ENCODE results near the gene FAM98C. TPM values are rescaled to one million over a fixed set of nuclear protein-coding genes. Genes with fewer than 3 reads are reported as not detected.

The FAM98C gene
- total RNA-seq, 1 experiment from 2014 or later: 10.2 TPM

DNA sequence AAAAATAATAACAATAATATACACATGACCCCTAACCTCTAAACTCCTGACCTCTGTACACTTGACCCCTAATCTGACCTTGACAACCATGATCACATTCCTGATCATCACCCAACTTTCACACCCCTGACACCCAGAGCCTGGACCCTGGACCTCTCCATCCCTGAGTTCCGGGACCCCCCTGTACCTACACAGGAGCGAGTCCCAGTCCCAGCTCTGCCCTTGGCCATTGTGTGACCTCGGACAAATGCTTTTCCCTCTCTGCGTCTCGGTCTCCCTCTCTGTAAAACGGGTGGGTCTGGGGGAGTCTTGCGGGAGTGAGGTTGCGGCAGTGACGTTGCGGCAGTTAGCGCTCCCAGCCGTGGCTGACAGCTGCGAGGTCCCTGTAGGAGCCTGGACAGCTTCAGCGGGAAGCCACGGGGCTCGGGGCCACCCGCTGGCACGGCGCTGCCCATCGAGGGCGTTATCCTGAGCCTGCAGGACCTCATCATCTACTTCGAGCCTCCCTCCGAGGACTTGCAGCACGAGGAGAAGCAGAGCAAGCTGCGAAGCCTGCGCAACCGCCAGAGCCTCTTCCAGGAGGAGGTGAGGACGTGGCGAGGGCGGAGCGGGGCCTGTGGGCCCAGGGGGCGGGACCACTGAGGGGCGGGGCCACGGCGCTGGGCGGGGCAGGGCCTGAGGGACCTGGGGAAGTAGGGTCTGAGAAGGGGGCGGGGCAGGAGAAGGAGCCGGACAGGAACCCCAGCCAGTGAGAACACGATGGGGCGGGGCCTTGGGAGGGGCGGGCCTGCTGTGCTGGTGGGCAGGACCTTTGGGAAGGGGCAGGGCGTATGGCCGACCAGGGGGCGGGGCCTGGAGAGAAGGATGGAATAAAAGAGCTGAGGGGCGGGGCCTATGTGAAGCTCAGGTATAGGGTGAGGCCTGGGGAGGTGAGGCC is 49.8 kb downstream of the FAM98C start (continued):
- TF ChIP-seq CTCF (IDR thresholded peaks at IDR 0.05): no peak
- 0 out of 2 replicates have a peak, but pooled peaks have one; percentile 5 for TF ChIP-seq ZNF121 (CRISPR knock-in tag; IDR thresholded peaks at IDR 0.05)
- no peak for TF ChIP-seq IRF2 (CRISPR knock-in tag; IDR thresholded peaks at IDR 0.05; ENCODE audit: borderline replicate concordance, low read depth)
- TF ChIP-seq NFYB (CRISPR knock-in tag; conservative IDR thresholded peaks at IDR 0.05; ENCODE audit: low read depth): peak; percentile 58
- TF ChIP-seq ZNF416 (CRISPR knock-in tag; IDR thresholded peaks at IDR 0.05): no peak

- Mint-ChIP-seq H3K36me3 (peaks cover 60% of the 10 kb centered on the region), H3K4me1 (peaks cover 9% of the 10 kb centered on the region), H3K4me3 (no peak overlapping the region), H3K27ac (peak overlapping the region; percentile 19; the same call in 1 of the 2 replicates), H3K27me3 (ENCODE audit: low read depth) (no peaks in the 10 kb centered on the region; the same call in 1 of the 2 replicates), H3K9me3 (peaks cover 5% of the 10 kb centered on the region)
- DNase-seq (ENCODE audit: low spot score) (no peak), ATAC-seq (no peak)
- TF ChIP-seq, protein P1, sequence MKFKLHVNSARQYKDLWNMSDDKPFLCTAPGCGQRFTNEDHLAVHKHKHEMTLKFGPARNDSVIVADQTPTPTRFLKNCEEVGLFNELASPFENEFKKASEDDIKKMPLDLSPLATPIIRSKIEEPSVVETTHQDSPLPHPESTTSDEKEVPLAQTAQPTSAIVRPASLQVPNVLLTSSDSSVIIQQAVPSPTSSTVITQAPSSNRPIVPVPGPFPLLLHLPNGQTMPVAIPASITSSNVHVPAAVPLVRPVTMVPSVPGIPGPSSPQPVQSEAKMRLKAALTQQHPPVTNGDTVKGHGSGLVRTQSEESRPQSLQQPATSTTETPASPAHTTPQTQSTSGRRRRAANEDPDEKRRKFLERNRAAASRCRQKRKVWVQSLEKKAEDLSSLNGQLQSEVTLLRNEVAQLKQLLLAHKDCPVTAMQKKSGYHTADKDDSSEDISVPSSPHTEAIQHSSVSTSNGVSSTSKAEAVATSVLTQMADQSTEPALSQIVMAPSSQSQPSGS (CRISPR knock-in tag; IDR thresholded peaks at IDR 0.05; ENCODE audit: borderline replicate concordance, low read depth): no peak
- TF ChIP-seq, protein P2, sequence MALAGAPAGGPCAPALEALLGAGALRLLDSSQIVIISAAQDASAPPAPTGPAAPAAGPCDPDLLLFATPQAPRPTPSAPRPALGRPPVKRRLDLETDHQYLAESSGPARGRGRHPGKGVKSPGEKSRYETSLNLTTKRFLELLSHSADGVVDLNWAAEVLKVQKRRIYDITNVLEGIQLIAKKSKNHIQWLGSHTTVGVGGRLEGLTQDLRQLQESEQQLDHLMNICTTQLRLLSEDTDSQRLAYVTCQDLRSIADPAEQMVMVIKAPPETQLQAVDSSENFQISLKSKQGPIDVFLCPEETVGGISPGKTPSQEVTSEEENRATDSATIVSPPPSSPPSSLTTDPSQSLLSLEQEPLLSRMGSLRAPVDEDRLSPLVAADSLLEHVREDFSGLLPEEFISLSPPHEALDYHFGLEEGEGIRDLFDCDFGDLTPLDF (CRISPR knock-in tag; IDR thresholded peaks at IDR 0.05): no peak
- TF ChIP-seq, protein P3, sequence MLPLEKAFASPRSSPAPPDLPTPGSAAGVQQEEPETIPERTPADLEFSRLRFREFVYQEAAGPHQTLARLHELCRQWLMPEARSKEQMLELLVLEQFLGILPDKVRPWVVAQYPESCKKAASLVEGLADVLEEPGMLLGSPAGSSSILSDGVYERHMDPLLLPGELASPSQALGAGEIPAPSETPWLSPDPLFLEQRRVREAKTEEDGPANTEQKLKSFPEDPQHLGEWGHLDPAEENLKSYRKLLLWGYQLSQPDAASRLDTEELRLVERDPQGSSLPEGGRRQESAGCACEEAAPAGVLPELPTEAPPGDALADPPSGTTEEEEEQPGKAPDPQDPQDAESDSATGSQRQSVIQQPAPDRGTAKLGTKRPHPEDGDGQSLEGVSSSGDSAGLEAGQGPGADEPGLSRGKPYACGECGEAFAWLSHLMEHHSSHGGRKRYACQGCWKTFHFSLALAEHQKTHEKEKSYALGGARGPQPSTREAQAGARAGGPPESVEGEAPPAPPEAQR (CRISPR knock-in tag; IDR thresholded peaks at IDR 0.05): no peak
- ChIA-PET CTCF (interaction anchor here (0.6 to 5.3 kb wide), 11 partner anchors 14 to 477 kb away, joined by 3 to 64 read pairs (median 4); partner anchors contain the start of genes EIF3K, FAM98C, GGN and MRPS12), POLR2A (interaction anchor here (0.5 to 1.0 kb wide), 5 partner anchors 16 to 1591 kb away, joined by 3 to 7 read pairs (median 3); partner anchors contain the start of gene FAM98C)
Observed at GRCh38 chr19:38453596-38453995, 50.7 kb downstream of the FAM98C start.

DNA sequence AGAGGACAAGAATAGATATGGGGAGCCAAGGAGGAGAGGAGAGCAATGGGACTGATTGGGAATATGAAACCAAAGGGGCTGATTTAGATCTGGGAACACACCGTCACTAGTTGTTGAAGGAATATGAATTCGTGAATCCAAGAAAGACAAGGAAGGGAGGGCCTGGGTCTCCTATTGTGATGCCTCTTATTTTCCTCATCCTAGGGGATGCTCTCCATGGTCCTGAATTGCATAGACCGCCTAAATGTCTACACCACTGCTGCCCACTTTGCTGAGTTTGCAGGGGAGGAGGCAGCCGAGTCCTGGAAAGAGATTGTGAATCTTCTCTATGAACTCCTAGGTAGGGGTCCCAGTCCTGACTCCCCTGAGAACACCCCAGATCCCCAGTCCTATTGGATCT is 52.1 kb downstream of the FAM98C start:
- no peak overlapping the region for H3K4me3 Mint-ChIP-seq
- H3K4me1 Mint-ChIP-seq: peaks cover 9% of the 10 kb centered on the region
- no peak for TF ChIP-seq FOXP1 (CRISPR knock-in tag; IDR thresholded peaks at IDR 0.05; ENCODE audit: borderline replicate concordance)
- TF ChIP-seq FOXK1 (CRISPR knock-in tag; IDR thresholded peaks at IDR 0.05): 0 out of 2 replicates have a peak, but pooled peaks have one; percentile 31
- no peak for TF ChIP-seq HMGXB4 (CRISPR knock-in tag; IDR thresholded peaks at IDR 0.05)
- POLR2A ChIA-PET: no interaction called here
- H3K9me3 Mint-ChIP-seq: no peaks in the 10 kb centered on the region
- no peaks in the 10 kb centered on the region; the same call in 1 of the 2 replicates for H3K27me3 Mint-ChIP-seq (ENCODE audit: low read depth)
- H3K36me3 Mint-ChIP-seq: peaks cover 60% of the 10 kb centered on the region
- ATAC-seq (no peak), DNase-seq (ENCODE audit: low spot score) (no peak)
- H3K27ac Mint-ChIP-seq: no peak overlapping the region
- CTCF ChIA-PET: no interaction called here

Measured in WTC11 (cell line).